Measurements from ENCODE around the gene STK26. TPM values are rescaled to one million over a fixed set of nuclear protein-coding genes. Genes with fewer than 3 reads are reported as not detected.
"Not testable (repeated sequence)": the region's sequence is repeated elsewhere in the genome, so short reads cannot be mapped to it uniquely, and the experiment has no call there.

The STK26 gene
- total RNA-seq, 4 donors from 2014 or later, result 8.6 to 12.6 (median 11.3) TPM

DNA sequence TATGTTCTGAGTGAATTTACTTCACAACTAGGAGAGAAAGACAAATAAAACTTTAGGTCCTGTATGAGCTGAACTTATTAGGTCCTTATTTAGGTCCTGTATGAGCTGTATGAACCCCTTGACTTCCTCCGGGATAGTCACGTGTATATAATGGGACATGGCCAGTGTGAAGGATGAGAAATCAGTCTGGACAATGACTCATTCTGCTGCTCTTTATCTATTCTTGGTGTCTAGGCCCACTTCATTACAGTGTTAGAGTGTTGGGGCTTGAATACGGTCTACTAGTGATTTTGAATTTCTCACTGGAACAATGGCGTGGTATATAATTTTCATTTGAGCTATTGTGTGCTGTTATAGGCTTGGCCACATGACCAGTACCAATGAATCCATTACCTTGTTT, 21.9 kb downstream of the STK26 start:
- H3K9me3 ChIP-seq, result no peaks in the 10 kb centered on the region
- no peak for DNase-seq (ENCODE audit: low spot score in 2 of 2)
- no peaks in the 10 kb centered on the region for H3K27me3 ChIP-seq
- no peak overlapping the region for H3K4me3 ChIP-seq
- H3K4me1 ChIP-seq, result no peaks in the 10 kb centered on the region
- TF ChIP-seq POLR2AphosphoS5 (IDR thresholded peaks at IDR 0.05), result no peak
- TF ChIP-seq, protein P1, sequence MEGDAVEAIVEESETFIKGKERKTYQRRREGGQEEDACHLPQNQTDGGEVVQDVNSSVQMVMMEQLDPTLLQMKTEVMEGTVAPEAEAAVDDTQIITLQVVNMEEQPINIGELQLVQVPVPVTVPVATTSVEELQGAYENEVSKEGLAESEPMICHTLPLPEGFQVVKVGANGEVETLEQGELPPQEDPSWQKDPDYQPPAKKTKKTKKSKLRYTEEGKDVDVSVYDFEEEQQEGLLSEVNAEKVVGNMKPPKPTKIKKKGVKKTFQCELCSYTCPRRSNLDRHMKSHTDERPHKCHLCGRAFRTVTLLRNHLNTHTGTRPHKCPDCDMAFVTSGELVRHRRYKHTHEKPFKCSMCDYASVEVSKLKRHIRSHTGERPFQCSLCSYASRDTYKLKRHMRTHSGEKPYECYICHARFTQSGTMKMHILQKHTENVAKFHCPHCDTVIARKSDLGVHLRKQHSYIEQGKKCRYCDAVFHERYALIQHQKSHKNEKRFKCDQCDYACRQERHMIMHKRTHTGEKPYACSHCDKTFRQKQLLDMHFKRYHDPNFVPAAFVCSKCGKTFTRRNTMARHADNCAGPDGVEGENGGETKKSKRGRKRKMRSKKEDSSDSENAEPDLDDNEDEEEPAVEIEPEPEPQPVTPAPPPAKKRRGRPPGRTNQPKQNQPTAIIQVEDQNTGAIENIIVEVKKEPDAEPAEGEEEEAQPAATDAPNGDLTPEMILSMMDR (IDR thresholded peaks at IDR 0.05), result no peak
- TF ChIP-seq EP300 (IDR thresholded peaks at IDR 0.05), result no peak
- no peak for TF ChIP-seq POLR2A (IDR thresholded peaks at IDR 0.05)
- no peaks in the 10 kb centered on the region for H3K36me3 ChIP-seq
- 85% methylated on average over 4 of the region's 4 CpGs for WGBS
- no peak overlapping the region for H3K27ac ChIP-seq

DNA sequence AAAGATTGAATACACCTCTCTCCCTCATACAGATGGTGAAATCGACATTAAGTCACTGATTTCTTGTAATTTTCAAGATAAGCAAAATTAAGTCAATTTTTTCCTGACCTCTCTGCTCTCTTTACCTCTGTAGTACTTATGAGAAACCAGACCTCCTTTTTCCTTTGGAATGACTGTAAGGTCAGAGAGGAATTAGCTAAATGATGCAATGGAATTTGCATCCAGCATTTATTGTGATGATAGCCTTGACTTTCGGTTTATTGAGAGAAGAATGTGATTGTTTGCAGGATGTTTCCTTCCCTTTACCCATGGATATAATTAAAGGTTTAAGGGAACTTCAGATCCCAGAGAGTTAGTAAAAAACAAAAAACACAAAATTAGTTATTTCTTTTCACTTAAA, 22.4 kb downstream of the STK26 start:
- Histone ChIP-seq H3K27me3 (no peaks in the 10 kb centered on the region), H3K4me1 (no peaks in the 10 kb centered on the region), H3K36me3 (no peaks in the 10 kb centered on the region), H3K27ac (no peak overlapping the region), H3K9me3 (no peaks in the 10 kb centered on the region), H3K4me3 (no peak overlapping the region)
- TF ChIP-seq EP300 (IDR thresholded peaks at IDR 0.05), result no peak
- no peak for TF ChIP-seq POLR2A (IDR thresholded peaks at IDR 0.05)
- TF ChIP-seq, protein P1 (IDR thresholded peaks at IDR 0.05), result no peak
- no peak for TF ChIP-seq POLR2AphosphoS5 (IDR thresholded peaks at IDR 0.05)
- WGBS, result 60% methylated on average over 2 of the region's 2 CpGs
- no peak for DNase-seq (ENCODE audit: low spot score in 2 of 2)

DNA sequence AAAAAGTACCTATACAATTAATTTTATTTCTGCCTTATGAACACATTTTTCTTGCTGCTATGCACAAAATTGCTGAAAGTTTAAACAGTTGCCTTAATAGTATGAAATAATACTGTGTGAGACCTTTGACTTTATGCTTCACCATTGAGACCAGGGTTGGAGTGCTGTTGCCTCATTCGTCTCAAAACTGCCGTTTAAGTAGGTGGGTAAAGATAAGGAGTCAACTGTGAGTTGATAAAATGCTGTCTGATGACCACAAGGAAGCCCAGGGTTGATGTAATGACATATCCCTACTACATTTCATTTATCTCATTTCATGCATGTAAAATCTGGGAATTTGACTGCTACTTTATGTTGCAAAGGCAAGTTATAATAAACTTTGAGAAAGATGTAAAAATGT, 23.4 kb downstream of the STK26 start:
- WGBS, result 61% methylated on average over 2 of the region's 2 CpGs
- H3K4me3 ChIP-seq, result no peak overlapping the region
- no peak overlapping the region for H3K27ac ChIP-seq
- no peak for TF ChIP-seq POLR2AphosphoS5 (IDR thresholded peaks at IDR 0.05)
- TF ChIP-seq, protein P1 (IDR thresholded peaks at IDR 0.05), result no peak
- no peak for TF ChIP-seq EP300 (IDR thresholded peaks at IDR 0.05)
- no peaks in the 10 kb centered on the region for H3K9me3 ChIP-seq
- no peak for DNase-seq (ENCODE audit: low spot score in 2 of 2)
- no peaks in the 10 kb centered on the region for H3K4me1 ChIP-seq
- H3K27me3 ChIP-seq, result no peaks in the 10 kb centered on the region
- no peaks in the 10 kb centered on the region for H3K36me3 ChIP-seq

DNA sequence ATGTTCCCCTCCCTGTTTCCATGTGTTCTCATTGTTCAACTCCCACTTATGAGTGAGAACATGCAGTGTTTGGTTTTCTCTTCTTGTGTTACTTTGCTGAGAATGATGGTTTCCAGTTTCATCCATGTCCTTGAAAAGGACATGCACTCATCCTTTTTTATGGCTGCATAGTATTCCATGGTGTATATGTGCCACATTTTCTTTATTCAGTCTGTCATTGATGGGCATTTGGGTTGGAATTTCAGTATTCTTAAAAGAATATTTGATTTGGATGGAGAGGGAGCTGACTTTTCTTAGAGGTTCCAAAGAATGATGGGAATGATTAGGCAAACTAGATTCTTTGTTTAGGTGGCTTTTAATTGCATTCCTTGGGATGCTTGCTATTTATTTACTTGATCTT, 28.7 kb downstream of the STK26 start:
- H3K36me3 ChIP-seq; H3K27ac ChIP-seq; H3K27me3 ChIP-seq; DNase-seq (ENCODE audit: low spot score in 2 of 2); H3K9me3 ChIP-seq; H3K4me1 ChIP-seq; H3K4me3 ChIP-seq: not testable (repeated sequence)

DNA sequence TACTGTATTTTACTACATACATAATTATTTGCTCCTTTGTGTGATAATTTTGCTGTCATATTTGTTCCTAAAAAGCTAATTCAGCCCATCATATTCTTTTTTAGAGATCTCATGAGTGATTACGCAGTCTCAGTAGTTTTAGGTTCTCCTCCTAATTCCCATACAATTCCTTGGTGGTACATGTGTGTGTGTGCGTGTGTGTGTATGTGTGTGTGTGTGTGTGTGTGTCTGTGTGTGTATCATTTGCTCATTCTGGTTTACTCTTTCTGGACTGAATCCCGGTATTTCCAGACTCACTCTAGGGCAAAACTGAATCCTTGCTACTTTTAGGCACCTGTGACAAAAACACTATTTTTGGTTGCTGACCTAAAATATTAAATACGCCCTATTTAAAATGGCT, 34.9 kb downstream of the STK26 start:
- 86% methylated on average over 4 of the region's 4 CpGs for WGBS
- H3K9me3 ChIP-seq, result no peaks in the 10 kb centered on the region
- H3K27ac ChIP-seq, result no peak overlapping the region
- H3K36me3 ChIP-seq, result no peaks in the 10 kb centered on the region
- TF ChIP-seq, protein P1 (IDR thresholded peaks at IDR 0.05), result no peak
- no peak for TF ChIP-seq POLR2AphosphoS5 (IDR thresholded peaks at IDR 0.05)
- TF ChIP-seq POLR2A (IDR thresholded peaks at IDR 0.05), result no peak
- TF ChIP-seq EP300 (IDR thresholded peaks at IDR 0.05), result no peak
- no peak overlapping the region for H3K4me3 ChIP-seq
- H3K4me1 ChIP-seq, result no peaks in the 10 kb centered on the region
- DNase-seq (ENCODE audit: low spot score in 2 of 2), result no peak
- no peaks in the 10 kb centered on the region for H3K27me3 ChIP-seq

DNA sequence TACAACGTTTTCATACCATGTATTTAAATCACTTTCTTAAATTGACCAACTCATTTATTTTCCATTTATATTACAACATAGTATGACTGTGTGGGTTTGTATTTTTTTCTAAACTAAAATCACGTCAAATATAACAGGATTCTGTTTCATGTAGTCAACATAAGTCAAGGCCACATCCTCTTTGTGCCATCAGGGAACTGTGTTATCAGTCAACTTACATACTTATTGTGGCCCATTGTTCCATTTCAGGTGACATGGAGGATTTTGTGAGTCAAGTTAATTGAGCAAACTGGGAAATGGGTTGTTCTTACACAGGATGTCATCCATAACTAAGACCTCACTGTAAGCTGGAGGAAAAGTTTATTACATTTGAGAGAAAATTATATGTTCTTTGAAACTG, 35.9 kb downstream of the STK26 start:
- Histone ChIP-seq H3K9me3 (no peaks in the 10 kb centered on the region), H3K4me1 (no peaks in the 10 kb centered on the region), H3K27ac (no peak overlapping the region), H3K4me3 (no peak overlapping the region), H3K36me3 (no peaks in the 10 kb centered on the region), H3K27me3 (no peaks in the 10 kb centered on the region)
- TF ChIP-seq, protein P1 (IDR thresholded peaks at IDR 0.05), result no peak
- no peak for TF ChIP-seq POLR2A (IDR thresholded peaks at IDR 0.05)
- TF ChIP-seq POLR2AphosphoS5 (IDR thresholded peaks at IDR 0.05), result no peak
- no peak for TF ChIP-seq EP300 (IDR thresholded peaks at IDR 0.05)
- no peak for DNase-seq (ENCODE audit: low spot score in 2 of 2)
- 59% methylated on average over 2 of the region's 2 CpGs for WGBS
